Loucy (cell line): Measurements from ENCODE around the gene NDUFAF3.
A peak's percentile ranks its signal among the peaks of the same experiment; 100 is the strongest.

Source experiments
- H2AFZ ChIP-seq: fragments of 200-600 bp; sonication (generic); 2 replicates; pipeline ENCODE4 v1.6.0; 2016; ENCODE audit warnings: antibody characterized with exemption, mild to moderate bottlenecking, low read length, moderate library complexity
- H3F3A ChIP-seq: fragments of 200-600 bp; 2 replicates; pipeline ENCODE4 v1.6.0; 2016; ENCODE audit warnings: antibody characterized with exemption, low read depth, mild to moderate bottlenecking
- H3K27me3 ChIP-seq: fragments of 200-600 bp; sonication (generic); 2 replicates; pipeline ENCODE4 v1.6.1; 2014; ENCODE audit warnings: low read length, mild to moderate bottlenecking; ENCODE audit not compliant: insufficient read depth, poor library complexity, severe bottlenecking
- H3K36me3 ChIP-seq: fragments of 200-600 bp; sonication (generic); 2 replicates; pipeline ENCODE4 v1.6.1; 2016; ENCODE audit warnings: low read length; ENCODE audit not compliant: insufficient read depth
- H3K4me1 ChIP-seq: fragments of 200-600 bp; sonication (generic); 2 replicates; pipeline ENCODE4 v1.5.1; 2014; ENCODE audit warnings: low read length, mild to moderate bottlenecking; ENCODE audit not compliant: insufficient read depth, poor library complexity, severe bottlenecking
- H3K4me2 ChIP-seq: fragments of 200-600 bp; sonication (generic); 2 replicates; pipeline ENCODE4 v1.6.0; 2014; ENCODE audit warnings: antibody characterized with exemption, low read length, low read depth, mild to moderate bottlenecking; ENCODE audit not compliant: poor library complexity, severe bottlenecking
- H3K4me3 ChIP-seq: fragments of 200-600 bp; sonication (generic); 2 replicates; pipeline ENCODE4 v1.5.1; 2014; ENCODE audit warnings: low read length, mild to moderate bottlenecking, mixed read lengths; ENCODE audit not compliant: poor library complexity, severe bottlenecking
- H3K79me2 ChIP-seq: fragments of 200-600 bp; sonication (generic); 2 replicates; pipeline ENCODE4 v1.6.1; 2014; ENCODE audit warnings: low read length; ENCODE audit not compliant: insufficient read depth
- H3K9ac ChIP-seq: fragments of 200-600 bp; sonication (generic); 2 replicates; pipeline ENCODE4 v1.6.0; 2014; ENCODE audit warnings: mild to moderate bottlenecking, low read depth, low read length, moderate library complexity; ENCODE audit not compliant: poor library complexity, severe bottlenecking
- H3K9me2 ChIP-seq: fragments of 200-600 bp; sonication (generic); replicated peaks from 2 replicates; pipeline ENCODE4 v1.6.1; 2016; ENCODE audit warnings: low read depth, low read length, mixed read lengths
- H3K9me3 ChIP-seq: fragments of 200-600 bp; sonication (generic); 2 replicates; pipeline ENCODE4 v1.6.1; 2014; ENCODE audit warnings: mild to moderate bottlenecking, antibody characterized with exemption, low read length, low read depth; ENCODE audit not compliant: insufficient read depth
- H4K20me1 ChIP-seq: fragments of 200-600 bp; sonication (generic); 2 replicates; pipeline ENCODE4 v1.6.0; 2014; ENCODE audit warnings: antibody characterized with exemption, low read length, mild to moderate bottlenecking; ENCODE audit not compliant: insufficient read depth, poor library complexity, severe bottlenecking
- EZH2phosphoT487 ChIP-seq: fragments of 200-600 bp; IDR thresholded peaks from 2 replicates; pipeline ENCODE4 v1.6.1; 2018; ENCODE audit warnings: antibody characterized with exemption, mild to moderate bottlenecking, moderate library complexity, borderline replicate concordance
- TF ChIP-seq, protein P1 (sequence below): fragments of 200-600 bp; sonication (generic); conservative IDR thresholded peaks from 2 replicates; pipeline ENCODE4 v1.5.1; 2014; ENCODE audit warnings: mild to moderate bottlenecking, antibody characterized with exemption, low read length

Gene NDUFAF3

DNA sequence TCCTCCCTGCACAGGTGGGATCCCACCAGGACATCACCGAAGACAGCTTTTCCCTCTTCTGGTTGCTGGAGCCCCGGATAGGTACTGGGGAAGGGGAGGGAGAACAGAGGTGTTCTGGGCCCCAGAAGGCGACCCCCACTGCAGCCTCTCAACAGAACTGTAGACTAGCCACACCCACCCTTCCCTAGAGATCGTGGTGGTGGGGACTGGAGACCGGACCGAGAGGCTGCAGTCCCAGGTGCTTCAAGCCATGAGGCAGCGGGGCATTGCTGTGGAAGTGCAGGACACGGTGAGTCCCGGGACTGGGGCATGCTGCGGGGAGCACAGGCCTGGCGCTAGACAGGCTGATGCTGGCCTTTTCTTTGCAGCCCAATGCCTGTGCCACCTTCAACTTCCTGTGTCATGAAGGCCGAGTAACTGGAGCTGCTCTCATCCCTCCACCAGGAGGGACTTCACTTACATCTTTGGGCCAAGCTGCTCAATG, 809 bp downstream of the NDUFAF3 start:
- TF ChIP-seq EZH2phosphoT487, result no peak
- TF ChIP-seq, protein P1, sequence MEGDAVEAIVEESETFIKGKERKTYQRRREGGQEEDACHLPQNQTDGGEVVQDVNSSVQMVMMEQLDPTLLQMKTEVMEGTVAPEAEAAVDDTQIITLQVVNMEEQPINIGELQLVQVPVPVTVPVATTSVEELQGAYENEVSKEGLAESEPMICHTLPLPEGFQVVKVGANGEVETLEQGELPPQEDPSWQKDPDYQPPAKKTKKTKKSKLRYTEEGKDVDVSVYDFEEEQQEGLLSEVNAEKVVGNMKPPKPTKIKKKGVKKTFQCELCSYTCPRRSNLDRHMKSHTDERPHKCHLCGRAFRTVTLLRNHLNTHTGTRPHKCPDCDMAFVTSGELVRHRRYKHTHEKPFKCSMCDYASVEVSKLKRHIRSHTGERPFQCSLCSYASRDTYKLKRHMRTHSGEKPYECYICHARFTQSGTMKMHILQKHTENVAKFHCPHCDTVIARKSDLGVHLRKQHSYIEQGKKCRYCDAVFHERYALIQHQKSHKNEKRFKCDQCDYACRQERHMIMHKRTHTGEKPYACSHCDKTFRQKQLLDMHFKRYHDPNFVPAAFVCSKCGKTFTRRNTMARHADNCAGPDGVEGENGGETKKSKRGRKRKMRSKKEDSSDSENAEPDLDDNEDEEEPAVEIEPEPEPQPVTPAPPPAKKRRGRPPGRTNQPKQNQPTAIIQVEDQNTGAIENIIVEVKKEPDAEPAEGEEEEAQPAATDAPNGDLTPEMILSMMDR, result no peak
- Histone ChIP-seq H3K9ac (peak overlapping the region; percentile 98), H3K9me3 (no peaks in the 10 kb centered on the region), H3K4me2 (peak overlapping the region; percentile 92), H3K9me2 (no peaks in the 10 kb centered on the region), H3K79me2 (peaks cover 83% of the 10 kb centered on the region), H3F3A (peaks cover 3% of the 10 kb centered on the region; the same call in 1 of the 2 replicates), H3K4me1 (peaks cover 46% of the 10 kb centered on the region), H2AFZ (no peak overlapping the region), H3K27me3 (no peaks in the 10 kb centered on the region), H3K36me3 (peaks cover 37% of the 10 kb centered on the region; the same call in 1 of the 2 replicates), H3K4me3 (peak overlapping the region; percentile 91), H4K20me1 (peaks cover 68% of the 10 kb centered on the region)

DNA sequence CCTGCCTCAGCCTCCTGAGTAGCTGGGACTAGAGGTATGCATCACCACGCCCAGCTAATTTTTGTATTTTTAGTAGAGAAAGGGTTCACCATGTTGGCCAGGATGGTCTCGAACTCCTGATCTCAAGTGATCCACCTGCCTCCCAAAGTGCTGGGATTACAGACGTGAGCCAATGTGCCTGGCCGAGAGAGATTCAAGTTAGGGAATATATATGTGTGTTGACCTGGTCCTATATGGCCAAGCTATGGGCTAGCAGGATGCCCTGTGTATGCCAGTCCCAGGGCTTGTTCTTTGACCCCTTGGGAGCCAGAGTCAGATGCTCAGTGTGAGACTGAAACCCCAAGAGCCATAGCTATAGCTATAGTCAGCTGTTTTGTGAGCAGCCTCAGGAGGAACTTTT, 1.9 kb downstream of the NDUFAF3 start:
- Histone ChIP-seq H3K79me2 (peaks cover 91% of the 10 kb centered on the region), H3F3A (peaks cover 3% of the 10 kb centered on the region; the same call in 1 of the 2 replicates), H2AFZ (no peak overlapping the region), H3K27me3 (no peaks in the 10 kb centered on the region), H3K9ac (no peak overlapping the region), H3K9me2 (no peaks in the 10 kb centered on the region), H3K36me3 (peaks cover 37% of the 10 kb centered on the region; the same call in 1 of the 2 replicates), H3K4me1 (peaks cover 55% of the 10 kb centered on the region), H4K20me1 (peaks cover 64% of the 10 kb centered on the region), H3K9me3 (no peaks in the 10 kb centered on the region), H3K4me2 (peak overlapping the region; percentile 92), H3K4me3 (no peak overlapping the region)
- TF ChIP-seq EZH2phosphoT487, result no peak
- TF ChIP-seq, protein P1, result no peak

DNA sequence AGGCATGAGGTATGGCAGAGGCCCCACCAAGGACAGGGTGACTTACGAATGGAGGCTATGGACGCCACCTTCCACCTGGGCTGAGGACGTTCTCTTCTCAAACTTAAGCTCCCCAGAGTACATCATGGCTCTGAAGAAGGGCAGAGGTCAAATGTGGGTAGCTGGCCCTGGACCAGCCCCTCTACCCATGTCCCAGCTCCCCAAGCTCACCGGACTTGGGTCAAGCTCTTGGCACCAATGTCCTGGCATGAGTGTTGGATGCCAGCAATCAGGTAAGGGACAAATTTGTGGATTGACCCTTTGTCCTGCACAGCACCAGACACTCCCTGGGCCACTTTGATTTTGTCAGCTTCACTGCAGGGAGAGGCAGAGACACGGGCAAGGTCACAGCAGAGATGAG, 2.5 kb downstream of the NDUFAF3 start:
- H3K4me2 ChIP-seq, result peak overlapping the region; percentile 92
- H3K36me3 ChIP-seq, result peaks cover 37% of the 10 kb centered on the region; the same call in 1 of the 2 replicates
- H3K9me2 ChIP-seq, result no peaks in the 10 kb centered on the region
- H3K27me3 ChIP-seq, result no peaks in the 10 kb centered on the region
- H3K79me2 ChIP-seq, result peaks cover 88% of the 10 kb centered on the region
- peaks cover 52% of the 10 kb centered on the region for H3K4me1 ChIP-seq
- peaks cover 3% of the 10 kb centered on the region; the same call in 1 of the 2 replicates for H3F3A ChIP-seq
- no peak overlapping the region for H2AFZ ChIP-seq
- H4K20me1 ChIP-seq, result peaks cover 59% of the 10 kb centered on the region
- no peak overlapping the region for H3K4me3 ChIP-seq
- TF ChIP-seq, protein P1, result no peak
- TF ChIP-seq EZH2phosphoT487, result no peak
- no peaks in the 10 kb centered on the region for H3K9me3 ChIP-seq
- H3K9ac ChIP-seq, result no peak overlapping the region
